CD4-positive, alpha-beta T cell (primary cell): Measurements from ENCODE around the gene E2F2. TPM values are rescaled to one million over a fixed set of nuclear protein-coding genes. Genes with fewer than 3 reads are reported as not detected.

Experiments used
- ATAC-seq: fragments of 200-7000 bp; cut with Tn5 transposase; one replicate; pipeline ENCODE4 v1.10.0; 2022; ENCODE audit warnings: mild to moderate bottlenecking; ENCODE audit not compliant: poor library complexity
- CTCF ChIA-PET: fragments of 350-600 bp; sonication (Branson Sonifier 250); formaldehyde crosslinking; loops from one replicate; lab custom pipeline; 2021; ENCODE audit warnings: antibody characterized with exemption, inconsistent platforms; lab: Charles Lee
- POLR2A ChIA-PET: fragments of 350-600 bp; sonication (Branson Sonifier 250); formaldehyde crosslinking; loops from one replicate; lab custom pipeline; 2021; ENCODE audit warnings: antibody characterized with exemption, inconsistent platforms; lab: Charles Lee
- DNase-seq, 14 experiments: peaks; one replicate each; pipeline ENCODE4 v3.0.0-alpha.2; 2013 to 2020; ENCODE audit warnings: mixed read lengths in 2 of 14
- H3K27ac ChIP-seq, 2 donors: one replicate each; pipeline versions ENCODE4 v1.5.1 to v1.7.0; 2013; ENCODE audit warnings: low read length in 2 of 2, low read depth in 1 of 2, mild to moderate bottlenecking in 1 of 2
- H3K27me3 ChIP-seq, 2 experiments: 1 replicate in 1 of 2; 2 replicates in 1 of 2; pipeline versions ENCODE4 v1.6.1 to v1.7.0; 2013; ENCODE audit warnings: low read length in 2 of 2, control low read depth in 1 of 2, mild to moderate bottlenecking in 1 of 2, moderate library complexity in 1 of 2; ENCODE audit not compliant: insufficient read depth in 2 of 2, control insufficient read depth in 1 of 2
- H3K36me3 ChIP-seq: one replicate; pipeline ENCODE4 v1.6.1; 2013; ENCODE audit warnings: low read length, control low read depth; ENCODE audit not compliant: insufficient read depth
- H3K4me1 ChIP-seq: one replicate; pipeline ENCODE4 v1.6.1; 2013; ENCODE audit warnings: low read length, control low read depth; ENCODE audit not compliant: insufficient read depth
- H3K4me3 ChIP-seq: one replicate; pipeline ENCODE4 v1.5.1; 2013; ENCODE audit warnings: mild to moderate bottlenecking, low read length, moderate library complexity
- H3K9me3 ChIP-seq, 2 experiments: 1 replicate in 1 of 2; 2 replicates in 1 of 2; pipeline versions ENCODE4 v1.6.1 to v1.7.0; 2013; ENCODE audit warnings: low read length in 2 of 2, mild to moderate bottlenecking in 2 of 2, control low read depth in 1 of 2, moderate library complexity in 1 of 2; ENCODE audit not compliant: control insufficient read depth in 1 of 2, insufficient read depth in 1 of 2
- H3K27ac Mint-ChIP-seq: one replicate; pipeline ENCODE4 v1.8.0; 2020; ENCODE audit warnings: mixed read lengths
- H3K27me3 Mint-ChIP-seq: one replicate; pipeline ENCODE4 v1.8.0; 2021; ENCODE audit warnings: mixed read lengths
- H3K36me3 Mint-ChIP-seq: one replicate; pipeline ENCODE4 v1.8.0; 2021; ENCODE audit warnings: low read depth, mixed read lengths
- H3K4me1 Mint-ChIP-seq: one replicate; pipeline ENCODE4 v1.8.0; 2021; ENCODE audit warnings: low read depth, mixed read lengths
- H3K4me3 Mint-ChIP-seq: one replicate; pipeline ENCODE4 v1.8.0; 2020; ENCODE audit warnings: mild to moderate bottlenecking, mixed read lengths
- H3K9me3 Mint-ChIP-seq: one replicate; pipeline ENCODE4 v1.8.0; 2020; ENCODE audit warnings: mixed read lengths
- CTCF ChIP-seq: fragments of 200-600 bp; IDR thresholded peaks from one replicate; pipeline ENCODE4 v1.8.0; 2022; ENCODE audit warnings: antibody characterized with exemption, mild to moderate bottlenecking
- intact Hi-C, 2 experiments: fragments of 100-400 bp; cut with DNase I in 1 of 2; cut with micrococcal nuclease in 1 of 2; formaldehyde crosslinking; loops; one replicate each; pipeline versions ENCODE4 v1.15.1 to v1.9.0; 2023 to 2025; cut with DNase I, micrococcal nuclease
- total RNA-seq, 174 experiments: library from RNA in 2 of 174; stranded (reverse) in 2 of 174; gene quantifications; one replicate each; pipeline ENCODE4 v1.2.3 and lab custom pipeline; 2021 to 2026

Gene E2F2
- total RNA-seq, 2 experiments from 2014 or later = 0.50 to 0.69 TPM

- intact Hi-C loops = no loop called here
- H3K4me3 ChIP-seq = no peak overlapping the region
- no peak for TF ChIP-seq CTCF
- H3K9me3 ChIP-seq = no peaks in the 10 kb centered on the region
- DNase-seq (no peak), ATAC-seq (no peak)
- peaks cover 0 to 6% of the 10 kb centered on the region in 2 experiments for H3K27me3 ChIP-seq
- Mint-ChIP-seq H3K4me3 (no peak overlapping the region), H3K27me3 (peaks cover 4% of the 10 kb centered on the region), H3K9me3 (no peaks in the 10 kb centered on the region), H3K4me1 (no peaks in the 10 kb centered on the region), H3K36me3 (no peaks in the 10 kb centered on the region), H3K27ac (no peak overlapping the region)
- no peaks in the 10 kb centered on the region for H3K36me3 ChIP-seq
- H3K27ac ChIP-seq = no peak overlapping the region
- CTCF ChIA-PET = no interaction called here
- H3K4me1 ChIP-seq = no peaks in the 10 kb centered on the region
- POLR2A ChIA-PET = no interaction called here
Observed at GRCh38 chr1:23471473-23472075, 59.5 kb downstream of the E2F2 start.

- Mint-ChIP-seq H3K4me1 (no peaks in the 10 kb centered on the region), H3K9me3 (no peaks in the 10 kb centered on the region), H3K4me3 (no peak overlapping the region), H3K27me3 (no peaks in the 10 kb centered on the region), H3K27ac (no peak overlapping the region), H3K36me3 (no peaks in the 10 kb centered on the region)
- intact Hi-C loops = no loop called here
- no peaks in the 10 kb centered on the region for H3K4me1 ChIP-seq
- H3K36me3 ChIP-seq = no peaks in the 10 kb centered on the region
- no peak overlapping the region for H3K27ac ChIP-seq
- H3K27me3 ChIP-seq = peaks cover 0 to 3% of the 10 kb centered on the region in 2 experiments
- no peak for ATAC-seq
- DNase-seq = no peak
- ChIA-PET CTCF (no interaction called here), POLR2A (no interaction called here)
- TF ChIP-seq CTCF = no peak
- H3K4me3 ChIP-seq = no peak overlapping the region
- no peaks in the 10 kb centered on the region for H3K9me3 ChIP-seq
Observed at GRCh38 chr1:23470282-23471070, 60.6 kb downstream of the E2F2 start.

DNA sequence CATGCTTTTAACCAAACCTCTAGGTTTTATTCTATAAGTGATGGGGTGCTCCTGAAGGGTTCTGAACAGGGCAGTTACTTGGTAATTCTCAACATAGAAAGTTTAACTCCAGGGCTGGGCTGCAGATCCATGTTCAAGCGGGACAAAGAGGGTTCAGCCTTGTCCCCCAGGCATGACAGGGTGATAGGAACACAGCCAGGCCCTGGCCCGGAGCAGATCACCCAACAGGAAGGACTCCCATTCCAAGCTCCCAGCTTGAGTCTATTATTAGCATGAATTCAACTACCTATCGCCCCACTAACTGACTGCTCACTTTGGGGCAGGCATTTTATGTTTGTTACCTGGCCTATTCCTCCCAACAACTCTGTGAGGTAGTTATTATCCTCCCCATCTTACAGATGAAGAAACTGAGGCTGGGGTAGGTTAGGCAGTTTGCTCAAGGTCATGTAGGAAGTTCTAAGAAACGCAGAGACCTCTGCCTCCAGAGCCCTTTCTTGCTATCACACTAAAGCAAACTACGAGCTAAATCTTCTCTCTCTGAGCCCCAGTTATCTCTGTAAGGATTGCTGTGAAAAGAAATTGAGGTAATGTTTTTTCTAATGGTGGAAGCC lies 61.6 kb downstream of the E2F2 start:
- no peaks in the 10 kb centered on the region for H3K36me3 Mint-ChIP-seq
- no peak overlapping the region for H3K4me3 Mint-ChIP-seq
- H3K27ac Mint-ChIP-seq = no peak overlapping the region
- Histone ChIP-seq H3K4me1 (no peaks in the 10 kb centered on the region), H3K27me3 (no peaks in the 10 kb centered on the region), H3K9me3 (no peaks in the 10 kb centered on the region), H3K4me3 (no peak overlapping the region), H3K27ac (no peak overlapping the region), H3K36me3 (no peaks in the 10 kb centered on the region)
- no peak for DNase-seq
- intact Hi-C loops = no loop called here
- H3K4me1 Mint-ChIP-seq = no peaks in the 10 kb centered on the region
- POLR2A ChIA-PET = no interaction called here
- CTCF ChIA-PET = no interaction called here
- ATAC-seq = no peak
- no peaks in the 10 kb centered on the region for H3K9me3 Mint-ChIP-seq
- no peaks in the 10 kb centered on the region for H3K27me3 Mint-ChIP-seq
- no peak for TF ChIP-seq CTCF
